Hepatocyte (in vitro differentiated cells): ENCODE measurements around the gene KIF5C. TPM values are rescaled to one million over a fixed set of nuclear protein-coding genes. Genes with fewer than 3 reads are reported as not detected.

ENCODE experiments used
- DNase-seq: peaks from one replicate; pipeline ENCODE4 v3.0.0-alpha.2; 2016; ENCODE audit warnings: low spot score
- H2AFZ ChIP-seq: fragments of 200-600 bp; sonication (generic); 2 replicates; pipeline ENCODE4 v1.6.0; 2016; ENCODE audit warnings: antibody characterized with exemption, mild to moderate bottlenecking
- H3K27ac ChIP-seq: fragments of 200-600 bp; sonication (generic); 2 replicates; pipeline ENCODE4 v1.5.1; 2016; ENCODE audit warnings: mild to moderate bottlenecking
- H3K27me3 ChIP-seq: fragments of 200-600 bp; sonication (generic); 2 replicates; pipeline ENCODE4 v1.6.1; 2016
- H3K36me3 ChIP-seq: fragments of 200-600 bp; sonication (generic); replicated peaks from 2 replicates; pipeline ENCODE4 v1.5.1; 2016; ENCODE audit warnings: low read depth; ENCODE audit not compliant: insufficient read depth
- H3K4me1 ChIP-seq: fragments of 200-600 bp; sonication (generic); 2 replicates; pipeline ENCODE4 v1.5.1; 2016; ENCODE audit warnings: mild to moderate bottlenecking, moderate library complexity; ENCODE audit not compliant: insufficient read depth
- H3K4me2 ChIP-seq: fragments of 200-600 bp; sonication (generic); 2 replicates; pipeline ENCODE4 v1.6.0; 2016
- H3K4me3 ChIP-seq: fragments of 200-600 bp; sonication (generic); 2 replicates; pipeline ENCODE4 v1.5.1; 2016; ENCODE audit warnings: mild to moderate bottlenecking
- H3K79me2 ChIP-seq: fragments of 200-600 bp; sonication (generic); 2 replicates; pipeline ENCODE4 v1.6.0; 2017; ENCODE audit warnings: mild to moderate bottlenecking
- H3K9me2 ChIP-seq: fragments of 200-600 bp; sonication (generic); replicated peaks from 2 replicates; pipeline ENCODE4 v1.6.0; 2017; ENCODE audit warnings: mild to moderate bottlenecking; ENCODE audit not compliant: insufficient read depth
- H3K9me3 ChIP-seq: fragments of 200-600 bp; sonication (generic); 2 replicates; pipeline ENCODE4 v1.5.1; 2016; ENCODE audit warnings: low read depth, mild to moderate bottlenecking
- H4K20me1 ChIP-seq: fragments of 200-600 bp; sonication (generic); 2 replicates; pipeline ENCODE4 v1.6.0; 2016; ENCODE audit warnings: mild to moderate bottlenecking; ENCODE audit not compliant: insufficient read depth, poor library complexity, severe bottlenecking
- CTCF ChIP-seq: fragments of 200-600 bp; sonication (generic); IDR thresholded peaks from 2 replicates; pipeline ENCODE4 v1.5.1; 2016; ENCODE audit warnings: antibody characterized with exemption, mild to moderate bottlenecking; ENCODE audit not compliant: poor library complexity
- EZH2 ChIP-seq: fragments of 200-600 bp; sonication (generic); IDR thresholded peaks from 2 replicates; pipeline ENCODE4 v1.6.1; 2016; ENCODE audit warnings: antibody characterized with exemption, mild to moderate bottlenecking, borderline replicate concordance
- EZH2phosphoT487 ChIP-seq: fragments of 200-600 bp; sonication (generic); IDR thresholded peaks from one replicate; pipeline ENCODE4 v1.6.1; 2018; ENCODE audit warnings: antibody characterized with exemption, mild to moderate bottlenecking, low read depth, moderate library complexity; ENCODE audit not compliant: unreplicated experiment, severe bottlenecking
- WGBS: methylation state at CpG from one replicate; pipeline ENCODE4 v1.1.6; 2016; ENCODE audit warnings: low lambda C conversion rate; ENCODE audit errors: missing lambda C conversion rate; 5-methylcytosine and 5-hydroxymethylcytosine counted together
- polyA plus RNA-seq: library from polyadenylated mRNA; unstranded; fragments of >200 nt; fragmentation: Nextera tagmentation; extraction: Ambion mirVana; gene quantifications from 2 replicates; pipeline ENCODE4 v1.2.1, GENCODE V29; 2016
- total RNA-seq: library from RNA; depleted of rRNA; stranded (reverse); fragments of >200 nt; gene quantifications from 2 replicates; pipeline ENCODE4 v1.2.3, GENCODE V29; 2014

KIF5C gene
- total and polyA plus RNA-seq, 2 experiments from 2014 or later, result 2.1 to 3.6 TPM

GRCh38 chr2:149019768-149020167 is 144.7 kb downstream of the KIF5C start:
- Histone ChIP-seq H3K36me3 (no peaks in the 10 kb centered on the region), H2AFZ (no peak overlapping the region), H3K4me1 (peaks cover 20% of the 10 kb centered on the region), H3K4me2 (peak overlapping the region; percentile 26), H4K20me1 (no peaks in the 10 kb centered on the region), H3K79me2 (no peaks in the 10 kb centered on the region), H3K27ac (peak overlapping the region; percentile 85), H3K9me3 (no peaks in the 10 kb centered on the region), H3K9me2 (no peaks in the 10 kb centered on the region), H3K4me3 (no peak overlapping the region), H3K27me3 (no peaks in the 10 kb centered on the region)
- 63% methylated on average over 2 of the region's 2 CpGs for WGBS
- no peak for DNase-seq
- TF ChIP-seq EZH2 (no peak), EZH2phosphoT487 (no peak), CTCF (no peak)

- peak; percentile 80 for DNase-seq
- H3K9me3 ChIP-seq, result no peaks in the 10 kb centered on the region
- no peaks in the 10 kb centered on the region for H4K20me1 ChIP-seq
- H3K27me3 ChIP-seq, result no peaks in the 10 kb centered on the region
- TF ChIP-seq EZH2 (no peak), EZH2phosphoT487 (no peak), CTCF (no peak)
- peak overlapping the region; percentile 26 for H3K4me2 ChIP-seq
- no peak overlapping the region for H3K4me3 ChIP-seq
- H3K27ac ChIP-seq, result peak overlapping the region; percentile 86
- no peaks in the 10 kb centered on the region for H3K36me3 ChIP-seq
- peaks cover 20% of the 10 kb centered on the region for H3K4me1 ChIP-seq
- 63% methylated on average over 10 of the region's 10 CpGs for WGBS
- no peaks in the 10 kb centered on the region for H3K79me2 ChIP-seq
- H3K9me2 ChIP-seq, result no peaks in the 10 kb centered on the region
- peak overlapping the region; percentile 38 for H2AFZ ChIP-seq
These were observed 145.4 kb downstream of the KIF5C start for GRCh38 chr2:149020432-149020851.

- no peaks in the 10 kb centered on the region for H3K9me2 ChIP-seq
- H4K20me1 ChIP-seq, result no peaks in the 10 kb centered on the region
- no peaks in the 10 kb centered on the region for H3K27me3 ChIP-seq
- H3K4me3 ChIP-seq, result no peak overlapping the region
- no peaks in the 10 kb centered on the region for H3K9me3 ChIP-seq
- 92% methylated on average over 5 of the region's 5 CpGs for WGBS
- H3K4me1 ChIP-seq, result peaks cover 20% of the 10 kb centered on the region
- H3K36me3 ChIP-seq, result no peaks in the 10 kb centered on the region
- no peak overlapping the region for H2AFZ ChIP-seq
- no peak for DNase-seq
- H3K27ac ChIP-seq, result peak overlapping the region; percentile 86
- H3K79me2 ChIP-seq, result no peaks in the 10 kb centered on the region
- TF ChIP-seq EZH2phosphoT487 (no peak), CTCF (no peak), EZH2 (no peak)
- no peak overlapping the region for H3K4me2 ChIP-seq
These were observed 146.3 kb downstream of the KIF5C start for GRCh38 chr2:149021271-149021719.

- no peak overlapping the region for H2AFZ ChIP-seq
- no peak overlapping the region for H3K4me2 ChIP-seq
- 89% methylated on average over 6 of the region's 6 CpGs for whole genome bisulfite sequencing
- no peaks in the 10 kb centered on the region for H3K36me3 ChIP-seq
- no peaks in the 10 kb centered on the region for H3K9me3 ChIP-seq
- DNase-seq, result no peak
- no peaks in the 10 kb centered on the region for H4K20me1 ChIP-seq
- H3K4me1 ChIP-seq, result peaks cover 20% of the 10 kb centered on the region
- no peaks in the 10 kb centered on the region for H3K79me2 ChIP-seq
- H3K4me3 ChIP-seq, result no peak overlapping the region
- H3K27ac ChIP-seq, result no peak overlapping the region
- no peaks in the 10 kb centered on the region for H3K9me2 ChIP-seq
- no peaks in the 10 kb centered on the region for H3K27me3 ChIP-seq
- TF ChIP-seq EZH2phosphoT487 (no peak), EZH2 (no peak), CTCF (no peak)
These were observed 146.7 kb downstream of the KIF5C start for GRCh38 chr2:149021761-149022160.
